ENCODE measurements around the gene NEFH.

The NEFH gene

GRCh38 chr22:29491012-29491411 lies 11.0 kb downstream of the NEFH start:
- no peak overlapping the region for H3K4me3 ChIP-seq (ENCODE audit: low read depth, low read length)
- no peaks in the 10 kb centered on the region for H3K27me3 ChIP-seq
- no peak for DNase-seq
- TF ChIP-seq, protein P1, sequence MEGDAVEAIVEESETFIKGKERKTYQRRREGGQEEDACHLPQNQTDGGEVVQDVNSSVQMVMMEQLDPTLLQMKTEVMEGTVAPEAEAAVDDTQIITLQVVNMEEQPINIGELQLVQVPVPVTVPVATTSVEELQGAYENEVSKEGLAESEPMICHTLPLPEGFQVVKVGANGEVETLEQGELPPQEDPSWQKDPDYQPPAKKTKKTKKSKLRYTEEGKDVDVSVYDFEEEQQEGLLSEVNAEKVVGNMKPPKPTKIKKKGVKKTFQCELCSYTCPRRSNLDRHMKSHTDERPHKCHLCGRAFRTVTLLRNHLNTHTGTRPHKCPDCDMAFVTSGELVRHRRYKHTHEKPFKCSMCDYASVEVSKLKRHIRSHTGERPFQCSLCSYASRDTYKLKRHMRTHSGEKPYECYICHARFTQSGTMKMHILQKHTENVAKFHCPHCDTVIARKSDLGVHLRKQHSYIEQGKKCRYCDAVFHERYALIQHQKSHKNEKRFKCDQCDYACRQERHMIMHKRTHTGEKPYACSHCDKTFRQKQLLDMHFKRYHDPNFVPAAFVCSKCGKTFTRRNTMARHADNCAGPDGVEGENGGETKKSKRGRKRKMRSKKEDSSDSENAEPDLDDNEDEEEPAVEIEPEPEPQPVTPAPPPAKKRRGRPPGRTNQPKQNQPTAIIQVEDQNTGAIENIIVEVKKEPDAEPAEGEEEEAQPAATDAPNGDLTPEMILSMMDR (IDR thresholded peaks at IDR 0.05; ENCODE audit: low read depth, low read length), result no peak
- H3K36me3 ChIP-seq, result no peaks in the 10 kb centered on the region
- no peaks in the 10 kb centered on the region for H3K4me1 ChIP-seq
- no peaks in the 10 kb centered on the region for H3K9me3 ChIP-seq

DNA sequence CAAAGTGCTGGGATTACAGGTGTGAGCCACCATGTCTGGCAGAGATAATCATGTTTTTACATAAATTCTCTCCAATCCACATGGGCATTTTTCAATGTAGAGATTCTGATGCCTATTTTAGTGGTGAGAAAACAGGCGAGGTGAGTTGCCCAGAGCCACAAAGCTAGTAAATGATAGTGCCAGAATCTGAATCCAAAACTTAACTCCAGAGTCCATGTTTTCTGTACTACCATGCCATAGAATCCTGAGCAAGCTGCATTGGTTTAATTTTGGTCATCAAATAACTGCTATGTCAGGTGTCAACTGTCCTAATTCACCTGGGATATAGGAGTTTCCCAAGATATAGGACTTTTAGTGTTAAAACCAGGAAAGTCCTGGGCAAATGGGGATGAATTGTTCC lies 13.6 kb downstream of the NEFH start:
- TF ChIP-seq, protein P1 (IDR thresholded peaks at IDR 0.05; ENCODE audit: low read depth, low read length), result no peak

GRCh38 chr22:29499852-29500251 lies 19.8 kb downstream of the NEFH start:
- no peak overlapping the region for H3K4me3 ChIP-seq (ENCODE audit: low read depth, low read length)
- no peaks in the 10 kb centered on the region for H3K9me3 ChIP-seq
- peaks cover 7% of the 10 kb centered on the region for H3K4me1 ChIP-seq
- TF ChIP-seq, protein P1 (IDR thresholded peaks at IDR 0.05; ENCODE audit: low read depth, low read length), result no peak
- no peaks in the 10 kb centered on the region for H3K27me3 ChIP-seq
- no peak for DNase-seq
- no peaks in the 10 kb centered on the region; the same call in 1 of the 2 replicates for H3K36me3 ChIP-seq

More for the DNA sequence above, 13.6 kb downstream of the NEFH start:
- DNase-seq, result no peak
- H3K4me1 ChIP-seq, result no peaks in the 10 kb centered on the region
- H3K36me3 ChIP-seq, result no peaks in the 10 kb centered on the region
- H3K27me3 ChIP-seq, result no peaks in the 10 kb centered on the region
- H3K9me3 ChIP-seq, result no peaks in the 10 kb centered on the region
- H3K4me3 ChIP-seq (ENCODE audit: low read depth, low read length), result no peak overlapping the region

- peaks cover 7% of the 10 kb centered on the region for H3K4me1 ChIP-seq
Measured at GRCh38 chr22:29503811-29504372, 23.9 kb downstream of the NEFH start.

DNA sequence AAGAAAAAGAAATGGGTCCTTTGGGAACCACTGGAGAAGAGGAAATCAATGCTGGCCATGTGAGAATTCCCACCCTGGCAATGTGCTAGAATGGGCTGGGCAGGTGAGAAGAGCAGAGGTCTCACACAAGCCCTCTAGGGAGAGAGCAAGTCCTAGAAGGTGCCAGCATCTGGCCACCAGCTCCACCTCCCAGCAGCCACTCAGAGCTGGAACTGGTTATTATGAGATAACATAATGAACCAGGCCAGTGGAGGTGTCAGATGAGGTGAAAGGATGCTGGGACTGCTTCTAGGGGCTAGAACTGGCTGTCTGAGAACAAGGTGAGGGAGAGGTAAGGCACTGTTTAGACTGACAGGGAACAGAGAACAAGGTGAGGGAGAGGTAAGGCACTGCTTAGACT lies 29.3 kb downstream of the NEFH start:
- Histone ChIP-seq H3K4me1 (peaks cover under 1% of the 10 kb centered on the region), H3K36me3 (peaks cover 39% of the 10 kb centered on the region), H3K9me3 (no peaks in the 10 kb centered on the region), H3K27me3 (no peaks in the 10 kb centered on the region), H3K4me3 (ENCODE audit: low read depth, low read length) (no peak overlapping the region)
- TF ChIP-seq, protein P1 (IDR thresholded peaks at IDR 0.05; ENCODE audit: low read depth, low read length), result no peak
- no peak for DNase-seq

More at GRCh38 chr22:29503811-29504372, 23.9 kb downstream of the NEFH start:
- no peaks in the 10 kb centered on the region for H3K9me3 ChIP-seq
- peak; percentile 59 for DNase-seq
- H3K36me3 ChIP-seq, result peaks cover 21% of the 10 kb centered on the region
- TF ChIP-seq, protein P1 (IDR thresholded peaks at IDR 0.05; ENCODE audit: low read depth, low read length), result no peak
- no peaks in the 10 kb centered on the region for H3K27me3 ChIP-seq
- H3K4me3 ChIP-seq (ENCODE audit: low read depth, low read length), result no peak overlapping the region

DNA sequence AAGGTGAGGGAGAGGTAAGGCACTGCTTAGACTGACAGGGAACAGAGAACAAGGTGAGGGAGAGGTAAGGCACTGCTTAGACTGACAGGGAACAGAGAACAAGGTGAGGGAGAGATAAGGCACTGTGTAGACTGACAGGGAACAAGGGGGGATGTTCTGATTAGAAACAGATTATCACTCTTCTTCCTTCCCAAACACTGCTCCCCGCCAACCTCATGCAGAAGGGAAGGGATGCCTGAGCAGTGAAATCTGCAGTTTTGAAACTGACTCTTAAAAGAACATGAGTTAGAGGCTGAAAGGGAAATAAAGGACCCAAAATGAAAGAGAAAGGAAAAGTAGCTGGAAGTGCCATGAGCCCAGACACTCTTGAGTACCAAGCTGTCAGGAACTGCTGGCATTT lies 29.8 kb downstream of the NEFH start:
- Histone ChIP-seq H3K9me3 (no peaks in the 10 kb centered on the region), H3K4me3 (ENCODE audit: low read depth, low read length) (no peak overlapping the region), H3K4me1 (no peaks in the 10 kb centered on the region), H3K27me3 (no peaks in the 10 kb centered on the region), H3K36me3 (peaks cover 41% of the 10 kb centered on the region)
- DNase-seq, result no peak
- TF ChIP-seq, protein P1 (IDR thresholded peaks at IDR 0.05; ENCODE audit: low read depth, low read length), result no peak
